GM12878 (cell line): ENCODE measurements around the gene CIPC. TPM values are rescaled to one million over a fixed set of nuclear protein-coding genes. Genes with fewer than 3 reads are reported as not detected.

Experiments used
- ATAC-seq: fragments of 200-7000 bp; cut with Tn5 transposase; 3 replicates; pipeline ENCODE4 v1.9.1; 2020; ENCODE audit warnings: mild to moderate bottlenecking, moderate library complexity
- BruUV-seq: library from RNA; stranded (reverse); fragments of 400-500 nt; replicated peaks from 2 replicates; lab custom pipeline; 2021; lab: Mats Ljungman, UMichigan
- CTCF ChIA-PET: fragments of 300-600 bp; sonication (Branson Sonifier 250); formaldehyde crosslinking; extraction: SDS; loops from one replicate; lab custom pipeline; 2021; ENCODE audit warnings: inconsistent platforms; lab: Yijun Ruan, JAX
- POLR2A ChIA-PET: fragments of 350-600 bp; formaldehyde crosslinking; extraction: SDS; loops from one replicate; lab custom pipeline; 2021; ENCODE audit warnings: inconsistent platforms; lab: Charles Lee
- RAD21 ChIA-PET: fragments of 300-600 bp; sonication (Branson Sonifier 250); formaldehyde crosslinking; loops from one replicate; lab custom pipeline; 2023; ENCODE audit warnings: antibody characterized with exemption; ENCODE audit not compliant: unreplicated experiment; lab: Charles Lee
- SMC1A ChIA-PET: fragments of 300-600 bp; sonication (Branson Sonifier 250); formaldehyde crosslinking; loops from one replicate; lab custom pipeline; 2023; ENCODE audit not compliant: unreplicated experiment, uncharacterized antibody; lab: Charles Lee
- DNase-seq: peaks from one replicate; pipeline ENCODE4 v3.0.0-alpha.2; 2011; ENCODE audit warnings: low read depth, low spot score
- FAIRE-seq: peaks from 3 replicates; lab custom pipeline; 2011; peaks lifted over from hg19 to GRCh38; lab: Jason Lieb, UNC
- H2AFZ ChIP-seq: 2 replicates; pipeline ENCODE4 v1.6.0; 2011; ENCODE audit warnings: low read depth, low read length, control low read depth; ENCODE audit not compliant: control insufficient read depth
- H3K27ac ChIP-seq: 2 replicates; pipeline ENCODE4 v1.5.1; 2011; ENCODE audit warnings: control low read depth; ENCODE audit not compliant: control insufficient read depth, insufficient read depth
- H3K27me3 ChIP-seq, 2 experiments: replicated peaks in 1 of 2; 2 replicates each; pipeline versions ENCODE4 v1.6.0 to v1.6.1; 2011; ENCODE audit warnings: low read length in 1 of 2; ENCODE audit not compliant: control insufficient read depth in 2 of 2, insufficient read depth in 2 of 2
- H3K36me3 ChIP-seq, 2 experiments: 2 replicates each; pipeline ENCODE4 v1.5.1; 2011; ENCODE audit warnings: low read length in 1 of 2; ENCODE audit not compliant: control insufficient read depth in 2 of 2, insufficient read depth in 2 of 2
- H3K4me1 ChIP-seq: 2 replicates; pipeline ENCODE4 v1.6.1; 2011; ENCODE audit warnings: mild to moderate bottlenecking, low read length, moderate library complexity, mixed read lengths; ENCODE audit not compliant: control insufficient read depth, insufficient read depth
- H3K4me2 ChIP-seq: 2 replicates; pipeline ENCODE4 v1.6.0; 2011; ENCODE audit warnings: control low read depth; ENCODE audit not compliant: control insufficient read depth, insufficient read depth
- H3K4me3 ChIP-seq: fragments of 200-600 bp; sonication (generic); 2 replicates; pipeline ENCODE4 v1.5.1; 2016
- H3K79me2 ChIP-seq: 2 replicates; pipeline ENCODE4 v1.6.0; 2011; ENCODE audit warnings: low read length; ENCODE audit not compliant: control insufficient read depth, insufficient read depth
- H3K9ac ChIP-seq: 2 replicates; pipeline ENCODE4 v1.8.0; 2011; ENCODE audit warnings: low read length, control low read depth, mixed read lengths; ENCODE audit not compliant: control insufficient read depth, insufficient read depth
- H3K9me3 ChIP-seq: replicated peaks from 3 replicates; pipeline ENCODE4 v1.5.1; 2011; ENCODE audit warnings: mild to moderate bottlenecking, low read length; ENCODE audit not compliant: control insufficient read depth, insufficient read depth
- H4K20me1 ChIP-seq: 2 replicates; pipeline ENCODE4 v1.6.0; 2011; ENCODE audit not compliant: control insufficient read depth, insufficient read depth
- GABPA ChIP-seq: IDR thresholded peaks from 2 replicates; pipeline ENCODE4 v1.6.1; 2014; ENCODE audit warnings: antibody characterized with exemption, low read depth, mild to moderate bottlenecking, inconsistent platforms
- whole genome bisulfite sequencing: methylation state at CpG from one replicate; pipeline ENCODE4 v1.1.6; 2016; ENCODE audit warnings: low lambda C conversion rate; ENCODE audit not compliant: insufficient replicate concordance, insufficient coverage; ENCODE audit errors: missing lambda C conversion rate; 5-methylcytosine and 5-hydroxymethylcytosine counted together
- in situ Hi-C: fragments of 300-500 bp; cut with MboI; formaldehyde crosslinking; loops from 9 replicates; pipeline ENCODE4 v1.14.3; 2018; ENCODE audit warnings: mixed read lengths
- intact Hi-C: fragments of 100-400 bp; cut with micrococcal nuclease; formaldehyde crosslinking; loops from one replicate; pipeline ENCODE4 v1.14.2; 2022; ENCODE audit not compliant: unreplicated experiment
- polyA plus RNA-seq, 11 experiments: library from polyadenylated mRNA; depleted of rRNA in 4 of 11; unstranded in 6 of 11; stranded (reverse) in 5 of 11; fragments of >200 nt; fragmentation: Nextera tagmentation in 4 of 11; fragmentation: Illumina TruSeq in 1 of 11; extraction: Ambion mirVana in 4 of 11; extraction: Trizol in 1 of 11; gene quantifications; 1 replicate in 1 of 11; 2 replicates in 10 of 11; pipeline versions ENCODE4 v1.2.1 to v1.2.3, GENCODE V29; 2011 to 2016; ENCODE audit warnings: inconsistent platforms in 2 of 11, missing spikeins in 2 of 11, low read depth in 1 of 11
- total RNA-seq, 4 experiments: library from RNA; depleted of rRNA in 3 of 4; stranded (reverse); fragments of >200 nt in 3 of 4; fragmentation: Illumina TruSeq in 1 of 4; extraction: Trizol in 1 of 4; gene quantifications; 2 replicates each; pipeline versions ENCODE4 v1.2.1 to v1.2.3, GENCODE V29; 2013 to 2021
- TF ChIP-seq, protein P1 (sequence below): fragments of 450-650 bp; conservative IDR thresholded peaks from 2 replicates; pipeline ENCODE4 v1.6.1; 2017; ENCODE audit warnings: mild to moderate bottlenecking, moderate library complexity
- TF ChIP-seq, protein P2 (sequence below): IDR thresholded peaks from 2 replicates; pipeline ENCODE4 v1.6.1; 2011; ENCODE audit warnings: low read depth, low read length, improper control_type of control experiment, borderline replicate concordance
- TF ChIP-seq, protein P3 (sequence below): fragments of 450-650 bp; formaldehyde crosslinking; IDR thresholded peaks from 2 replicates; pipeline ENCODE4 v1.4.0; 2020; ENCODE audit warnings: mild to moderate bottlenecking, moderate library complexity

Gene CIPC
- total and polyA plus RNA-seq, 10 of the 15 experiments (the other 5 are each of a cell fraction or from before 2014, with no cell fraction given), result 5.6 to 29.5 (median 16.5) TPM

DNA sequence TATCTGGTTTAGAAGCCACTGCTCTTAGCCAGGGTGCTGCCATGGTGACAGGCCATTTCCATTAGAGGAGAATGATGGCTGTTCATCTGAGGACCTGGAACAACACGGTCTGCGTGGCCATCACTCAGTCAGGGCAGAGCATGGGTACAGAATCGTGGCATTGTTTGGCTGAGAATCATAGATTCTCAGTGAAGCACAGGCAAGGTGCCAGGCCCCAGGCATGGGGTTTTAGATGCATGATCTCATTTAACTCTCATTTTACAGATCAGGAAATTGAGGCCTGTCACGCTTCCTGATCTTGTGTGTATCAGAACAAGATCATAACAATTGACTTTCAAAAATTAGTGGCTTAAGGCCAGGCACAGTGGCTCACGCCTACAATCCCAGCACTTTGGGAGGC, 42.8 kb upstream of the CIPC start (continued):
- TF ChIP-seq, protein P1, sequence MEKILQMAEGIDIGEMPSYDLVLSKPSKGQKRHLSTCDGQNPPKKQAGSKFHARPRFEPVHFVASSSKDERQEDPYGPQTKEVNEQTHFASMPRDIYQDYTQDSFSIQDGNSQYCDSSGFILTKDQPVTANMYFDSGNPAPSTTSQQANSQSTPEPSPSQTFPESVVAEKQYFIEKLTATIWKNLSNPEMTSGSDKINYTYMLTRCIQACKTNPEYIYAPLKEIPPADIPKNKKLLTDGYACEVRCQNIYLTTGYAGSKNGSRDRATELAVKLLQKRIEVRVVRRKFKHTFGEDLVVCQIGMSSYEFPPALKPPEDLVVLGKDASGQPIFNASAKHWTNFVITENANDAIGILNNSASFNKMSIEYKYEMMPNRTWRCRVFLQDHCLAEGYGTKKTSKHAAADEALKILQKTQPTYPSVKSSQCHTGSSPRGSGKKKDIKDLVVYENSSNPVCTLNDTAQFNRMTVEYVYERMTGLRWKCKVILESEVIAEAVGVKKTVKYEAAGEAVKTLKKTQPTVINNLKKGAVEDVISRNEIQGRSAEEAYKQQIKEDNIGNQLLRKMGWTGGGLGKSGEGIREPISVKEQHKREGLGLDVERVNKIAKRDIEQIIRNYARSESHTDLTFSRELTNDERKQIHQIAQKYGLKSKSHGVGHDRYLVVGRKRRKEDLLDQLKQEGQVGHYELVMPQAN, result no peak
- TF ChIP-seq GABPA, result no peak

DNA sequence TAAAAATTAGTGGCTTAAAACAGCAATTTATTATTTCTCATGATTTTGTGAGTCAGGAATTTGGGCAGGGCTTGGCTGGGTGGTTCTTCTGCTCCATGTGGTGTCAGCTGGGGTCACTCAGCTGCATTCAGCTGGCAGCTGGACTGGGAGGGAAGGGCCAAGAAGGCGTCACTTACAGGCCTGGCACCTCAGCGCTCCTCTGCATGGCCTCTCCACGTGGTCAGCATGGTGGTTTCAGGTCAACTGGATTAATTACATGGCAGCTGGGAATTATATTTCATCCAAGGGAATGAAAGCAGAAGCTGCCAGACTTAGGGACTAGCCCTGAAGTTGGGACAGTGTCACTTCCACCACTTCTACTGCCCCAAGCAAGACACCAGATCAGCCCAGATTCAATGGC, 42.1 kb upstream of the CIPC start:
- CTCF ChIA-PET, result interaction anchor here (1.0 to 6.7 kb wide), 5 partner anchors 12 to 183 kb away, joined by 3 to 170 read pairs (median 72); no protein-coding TSS in a partner anchor
- TF ChIP-seq, protein P2, sequence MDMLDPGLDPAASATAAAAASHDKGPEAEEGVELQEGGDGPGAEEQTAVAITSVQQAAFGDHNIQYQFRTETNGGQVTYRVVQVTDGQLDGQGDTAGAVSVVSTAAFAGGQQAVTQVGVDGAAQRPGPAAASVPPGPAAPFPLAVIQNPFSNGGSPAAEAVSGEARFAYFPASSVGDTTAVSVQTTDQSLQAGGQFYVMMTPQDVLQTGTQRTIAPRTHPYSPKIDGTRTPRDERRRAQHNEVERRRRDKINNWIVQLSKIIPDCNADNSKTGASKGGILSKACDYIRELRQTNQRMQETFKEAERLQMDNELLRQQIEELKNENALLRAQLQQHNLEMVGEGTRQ, result no peak
- TF ChIP-seq, protein P3, sequence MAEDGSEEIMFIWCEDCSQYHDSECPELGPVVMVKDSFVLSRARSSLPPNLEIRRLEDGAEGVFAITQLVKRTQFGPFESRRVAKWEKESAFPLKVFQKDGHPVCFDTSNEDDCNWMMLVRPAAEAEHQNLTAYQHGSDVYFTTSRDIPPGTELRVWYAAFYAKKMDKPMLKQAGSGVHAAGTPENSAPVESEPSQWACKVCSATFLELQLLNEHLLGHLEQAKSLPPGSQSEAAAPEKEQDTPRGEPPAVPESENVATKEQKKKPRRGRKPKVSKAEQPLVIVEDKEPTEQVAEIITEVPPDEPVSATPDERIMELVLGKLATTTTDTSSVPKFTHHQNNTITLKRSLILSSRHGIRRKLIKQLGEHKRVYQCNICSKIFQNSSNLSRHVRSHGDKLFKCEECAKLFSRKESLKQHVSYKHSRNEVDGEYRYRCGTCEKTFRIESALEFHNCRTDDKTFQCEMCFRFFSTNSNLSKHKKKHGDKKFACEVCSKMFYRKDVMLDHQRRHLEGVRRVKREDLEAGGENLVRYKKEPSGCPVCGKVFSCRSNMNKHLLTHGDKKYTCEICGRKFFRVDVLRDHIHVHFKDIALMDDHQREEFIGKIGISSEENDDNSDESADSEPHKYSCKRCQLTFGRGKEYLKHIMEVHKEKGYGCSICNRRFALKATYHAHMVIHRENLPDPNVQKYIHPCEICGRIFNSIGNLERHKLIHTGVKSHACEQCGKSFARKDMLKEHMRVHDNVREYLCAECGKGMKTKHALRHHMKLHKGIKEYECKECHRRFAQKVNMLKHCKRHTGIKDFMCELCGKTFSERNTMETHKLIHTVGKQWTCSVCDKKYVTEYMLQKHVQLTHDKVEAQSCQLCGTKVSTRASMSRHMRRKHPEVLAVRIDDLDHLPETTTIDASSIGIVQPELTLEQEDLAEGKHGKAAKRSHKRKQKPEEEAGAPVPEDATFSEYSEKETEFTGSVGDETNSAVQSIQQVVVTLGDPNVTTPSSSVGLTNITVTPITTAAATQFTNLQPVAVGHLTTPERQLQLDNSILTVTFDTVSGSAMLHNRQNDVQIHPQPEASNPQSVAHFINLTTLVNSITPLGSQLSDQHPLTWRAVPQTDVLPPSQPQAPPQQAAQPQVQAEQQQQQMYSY (CRISPR knock-in tag), result no peak
- Histone ChIP-seq H3K4me1 (peaks cover 12% of the 10 kb centered on the region), H3K27me3 (no peaks in the 10 kb centered on the region), H3K9ac (no peak overlapping the region), H3K36me3 (no peaks in the 10 kb centered on the region), H3K4me3 (no peak overlapping the region), H3K4me2 (no peak overlapping the region), H3K79me2 (no peaks in the 10 kb centered on the region), H2AFZ (no peak overlapping the region), H3K27ac (no peak overlapping the region), H4K20me1 (no peaks in the 10 kb centered on the region; the same call in 1 of the 2 replicates), H3K9me3 (no peaks in the 10 kb centered on the region; the same call in 2 of the 3 replicates)
- RAD21 ChIA-PET, result interaction anchor here (6.6 kb wide), 1 partner anchor 143 kb away, joined by 119 read pairs; no protein-coding TSS in a partner anchor
- whole genome bisulfite sequencing, result 72% methylated on average over 3 of the region's 3 CpGs
- no TSS peak for BruUV-seq
- SMC1A ChIA-PET, result interaction anchor here (1.3 to 6.2 kb wide), 5 partner anchors 13 to 180 kb away, joined by 4 to 174 read pairs (median 44); no protein-coding TSS in a partner anchor
- no peak for FAIRE-seq
- ATAC-seq, result no peak
- no peak for DNase-seq
- intact Hi-C loops (no loop called here), in situ Hi-C loops (no loop called here)
- POLR2A ChIA-PET, result interaction anchor here (1.0 kb wide), 1 partner anchor 143 kb away, joined by 3 read pairs; no protein-coding TSS in a partner anchor
